Measurements from ENCODE around the gene IL26.

IL26 gene

GRCh38 chr12:68259318-68259940 is 33.8 kb upstream of the IL26 start:
- POLR2A ChIA-PET: interaction anchor here (0.7 kb wide), 1 partner anchor 14 kb away, joined by 4 read pairs; no protein-coding TSS in a partner anchor
- TF ChIP-seq CTCF (IDR thresholded peaks at IDR 0.05; ENCODE audit: insufficient read depth, low read length, missing control alignments): no peak
- CTCF ChIA-PET: interaction anchor here (1.0 to 1.4 kb wide), 3 partner anchors 12 to 57 kb away, joined by 3 to 5 read pairs (median 4); no protein-coding TSS in a partner anchor
- DNase-seq (ENCODE audit: low read depth, low spot score): peak; percentile 81
- no peak overlapping the region for H3K4me3 ChIP-seq (ENCODE audit: low read depth, low read length)

GRCh38 chr12:68253504-68253903 is 27.9 kb upstream of the IL26 start, which contains the start of gene IL22:
IL22 (minus strand) TSS chr12:68253604; CDS start chr12:68253448, 156 bp downstream.
- ChIA-PET POLR2A (no interaction called here), CTCF (interaction anchor here (0.9 to 1.3 kb wide), 2 partner anchors 17 to 63 kb away, joined by 3 to 4 read pairs; no protein-coding TSS in a partner anchor)
- TF ChIP-seq CTCF (IDR thresholded peaks at IDR 0.05; ENCODE audit: insufficient read depth, low read length, missing control alignments): no peak
- no peak within 1 kb of the TSS for H3K4me3 ChIP-seq (ENCODE audit: low read depth, low read length)
- no peak for DNase-seq (ENCODE audit: low read depth, low spot score)

GRCh38 chr12:68252077-68252476 is 26.5 kb upstream of the IL26 start:
- TF ChIP-seq CTCF (IDR thresholded peaks at IDR 0.05; ENCODE audit: insufficient read depth, low read length, missing control alignments): no peak
- POLR2A ChIA-PET: no interaction called here
- CTCF ChIA-PET: no interaction called here
- no peak overlapping the region for H3K4me3 ChIP-seq (ENCODE audit: low read depth, low read length)
- DNase-seq (ENCODE audit: low read depth, low spot score): no peak

GRCh38 chr12:68250454-68250853 is 24.8 kb upstream of the IL26 start:
- POLR2A ChIA-PET: no interaction called here
- no peak overlapping the region for H3K4me3 ChIP-seq (ENCODE audit: low read depth, low read length)
- no peak for DNase-seq (ENCODE audit: low read depth, low spot score)
- CTCF ChIA-PET: interaction anchor here (1.1 to 1.8 kb wide), 2 partner anchors 11 to 27 kb away, joined by 3 to 5 read pairs; no protein-coding TSS in a partner anchor
- no peak for TF ChIP-seq CTCF (IDR thresholded peaks at IDR 0.05; ENCODE audit: insufficient read depth, low read length, missing control alignments)

DNA sequence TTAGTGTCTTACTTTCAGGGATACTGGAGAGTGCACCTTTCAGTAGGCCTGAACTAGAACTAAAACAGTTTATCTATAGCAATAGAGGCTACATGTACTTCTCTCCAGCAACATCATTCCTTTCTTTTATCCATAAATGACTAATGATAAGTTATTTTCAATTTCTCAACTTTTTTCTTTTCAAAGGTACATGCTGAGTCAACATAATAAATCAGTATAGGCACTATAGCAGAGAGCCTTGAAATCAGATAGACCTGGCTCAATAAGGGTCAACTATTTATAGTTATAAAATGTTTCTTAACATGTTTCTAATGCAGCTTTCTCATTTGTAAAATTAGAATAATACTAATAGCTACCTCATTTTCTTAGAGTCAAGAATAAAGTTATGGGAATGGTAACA is 22.2 kb upstream of the IL26 start:
- ChIA-PET POLR2A (no interaction called here), CTCF (interaction anchor here (0.8 to 2.0 kb wide), 5 partner anchors 14 to 80 kb away, joined by 3 to 7 read pairs (median 3); no protein-coding TSS in a partner anchor)
- no peak for DNase-seq (ENCODE audit: low read depth, low spot score)
- no peak overlapping the region for H3K4me3 ChIP-seq (ENCODE audit: low read depth, low read length)
- TF ChIP-seq CTCF (IDR thresholded peaks at IDR 0.05; ENCODE audit: insufficient read depth, low read length, missing control alignments): no peak

DNA sequence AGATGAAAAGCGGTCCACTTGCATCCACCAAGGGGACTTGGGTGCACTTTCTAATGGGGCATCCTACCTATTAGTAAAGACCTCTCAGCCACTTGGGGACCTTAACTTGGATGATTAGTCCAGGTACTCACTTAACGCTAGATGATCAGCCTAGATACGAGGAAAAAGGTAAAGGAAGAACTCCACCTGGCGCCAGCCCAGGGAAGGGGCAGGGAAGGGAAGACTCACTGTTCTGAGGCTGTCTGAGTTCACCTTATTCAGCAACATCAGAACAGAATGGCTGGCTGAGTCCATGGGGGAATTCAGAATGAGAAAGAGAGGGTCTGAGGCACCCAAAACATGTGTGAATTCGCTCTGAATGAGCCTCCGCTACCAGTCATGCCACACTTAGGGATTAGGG is 20.7 kb upstream of the IL26 start:
- no peak for DNase-seq (ENCODE audit: low read depth, low spot score)
- no peak for TF ChIP-seq CTCF (IDR thresholded peaks at IDR 0.05; ENCODE audit: insufficient read depth, low read length, missing control alignments)
- ChIA-PET CTCF (interaction anchor here (1.8 kb wide), 1 partner anchor 71 kb away, joined by 7 read pairs; no protein-coding TSS in a partner anchor), POLR2A (no interaction called here)
- H3K4me3 ChIP-seq (ENCODE audit: low read depth, low read length): no peak overlapping the region
